ENCODE measurements around the gene PRM3.

PRM3 gene

DNA sequence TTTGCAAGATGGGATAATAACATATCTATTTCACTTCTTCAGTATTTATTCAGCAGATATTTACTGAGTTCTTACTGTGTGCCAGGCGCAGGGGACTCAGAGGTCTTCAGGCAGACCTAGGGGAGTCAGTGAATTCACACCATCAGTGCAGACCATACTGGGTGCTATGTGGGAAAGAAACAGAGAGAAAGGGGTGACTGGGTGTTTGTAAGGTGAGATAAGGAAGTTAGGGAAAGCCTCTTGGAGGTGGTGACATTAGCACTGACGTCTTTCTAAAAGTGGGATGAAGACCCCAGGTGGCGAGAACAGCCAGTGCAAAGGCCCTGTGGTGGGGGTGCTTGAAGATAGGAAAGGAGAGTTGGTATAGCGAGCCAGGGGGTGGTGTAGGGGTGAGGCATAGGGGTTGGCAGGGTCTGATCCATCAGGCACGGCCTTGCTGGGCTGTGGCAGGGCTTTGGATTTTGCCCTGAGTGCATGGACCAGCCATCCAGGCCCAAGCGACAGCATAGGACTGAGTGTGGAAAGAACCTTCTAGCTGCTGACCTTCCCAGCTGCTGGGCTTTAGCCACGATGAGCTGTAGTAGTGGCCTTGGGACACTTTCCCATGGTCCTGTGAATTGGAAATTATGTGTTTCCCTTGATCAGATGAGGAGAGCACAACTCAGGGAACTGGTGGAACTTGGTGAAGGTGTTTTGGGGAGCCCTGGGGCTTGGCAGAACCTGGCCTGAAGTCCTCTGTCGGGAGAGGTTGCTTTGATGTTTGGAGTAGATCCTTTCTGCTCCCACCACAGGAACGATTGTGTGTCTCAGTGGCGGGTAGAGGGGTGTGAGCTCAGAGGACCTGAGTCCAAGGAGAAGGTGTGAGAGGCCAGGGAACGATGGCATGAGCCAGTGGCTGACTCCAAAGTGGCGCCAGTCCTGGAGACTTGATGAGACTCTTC lies 13.5 kb downstream of the PRM3 start:
- FAIRE-seq (no peak), DNase-seq (ENCODE audit: low spot score) (no peak)

DNA sequence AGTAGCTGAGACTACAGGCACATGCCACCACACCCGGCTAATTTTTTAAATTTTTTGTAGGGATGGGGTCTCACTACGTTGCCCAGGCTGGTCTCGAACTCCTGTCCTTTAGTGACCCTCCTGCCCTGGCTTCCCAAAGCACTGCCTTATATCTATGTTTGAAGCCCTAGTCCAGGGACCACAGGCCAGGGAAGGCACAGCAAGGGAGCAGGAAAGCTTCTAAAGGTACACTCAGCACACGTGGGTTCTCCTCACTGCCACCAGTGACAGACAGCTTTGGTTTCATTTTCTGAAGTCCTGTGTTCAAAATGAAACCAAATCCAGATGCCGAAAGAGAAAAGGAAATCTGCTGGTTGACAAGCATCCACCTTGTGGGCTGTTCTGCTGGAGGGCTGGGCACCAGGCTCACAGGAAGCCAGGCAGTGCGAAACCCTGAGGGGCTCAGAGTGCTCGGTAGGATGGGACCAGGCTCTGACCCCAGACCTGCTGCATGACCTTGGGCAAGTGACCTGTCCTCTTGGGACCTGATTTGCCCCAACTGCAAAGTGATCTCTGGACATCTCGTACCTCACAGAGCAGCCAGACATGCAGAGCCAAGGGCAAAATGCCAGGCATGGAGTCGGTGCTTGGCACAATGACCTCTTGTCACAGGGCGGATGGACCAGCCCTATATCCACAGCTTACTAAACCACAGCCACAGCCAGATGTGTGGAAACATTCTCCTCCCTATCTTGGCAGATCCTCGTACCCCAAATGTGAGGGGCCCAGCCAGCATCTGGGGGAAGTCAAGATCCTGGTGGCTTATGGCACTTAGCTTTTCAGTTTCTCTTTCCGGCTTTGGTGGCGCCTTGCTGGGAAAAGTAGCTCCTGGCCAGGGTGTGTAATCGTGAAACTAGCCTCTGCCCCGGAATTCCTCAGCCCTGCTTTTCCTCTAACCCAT lies 14.6 kb downstream of the PRM3 start:
- DNase-seq (ENCODE audit: low spot score) (no peak), FAIRE-seq (no peak)

DNA sequence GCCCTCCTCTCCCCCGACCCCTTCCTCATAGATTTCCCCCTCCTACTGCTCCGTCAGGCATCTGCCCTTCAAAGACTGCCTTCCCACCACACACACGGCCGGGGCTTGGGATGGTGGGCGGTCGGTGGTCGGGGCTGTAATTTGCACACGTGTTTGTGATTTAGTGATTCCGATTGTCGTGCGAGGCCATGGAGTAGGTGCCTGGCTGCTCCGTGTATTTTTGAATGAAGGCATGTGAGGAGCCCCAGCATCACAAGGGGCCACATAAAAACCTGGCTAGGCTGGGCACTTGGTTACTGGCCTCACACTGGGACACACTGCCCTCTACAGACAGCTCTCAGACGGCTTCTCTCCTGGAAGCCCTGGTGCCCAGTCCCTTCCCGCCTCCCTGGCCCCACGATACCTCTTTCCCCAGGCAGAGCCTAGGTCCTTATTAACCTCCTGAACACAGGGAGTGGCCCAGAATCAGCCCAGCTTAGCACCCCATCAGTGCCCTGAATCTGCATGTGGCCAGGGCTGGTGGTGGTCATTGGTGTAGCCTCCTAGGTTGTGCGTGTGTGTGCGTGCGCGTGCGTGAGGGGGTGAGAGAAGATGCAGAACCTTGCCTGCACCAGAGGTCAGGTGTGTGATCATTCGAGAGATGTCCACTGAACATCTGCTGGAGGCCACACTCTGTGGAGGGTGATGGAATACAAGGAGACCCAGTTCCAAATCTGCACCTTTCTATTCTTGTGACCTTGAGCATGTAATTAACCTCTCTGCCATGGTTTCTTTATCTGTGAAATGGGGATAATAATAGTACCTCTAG lies 16.1 kb downstream of the PRM3 start:
- FAIRE-seq, result no peak
- DNase-seq (ENCODE audit: low spot score), result peak; percentile 85

DNA sequence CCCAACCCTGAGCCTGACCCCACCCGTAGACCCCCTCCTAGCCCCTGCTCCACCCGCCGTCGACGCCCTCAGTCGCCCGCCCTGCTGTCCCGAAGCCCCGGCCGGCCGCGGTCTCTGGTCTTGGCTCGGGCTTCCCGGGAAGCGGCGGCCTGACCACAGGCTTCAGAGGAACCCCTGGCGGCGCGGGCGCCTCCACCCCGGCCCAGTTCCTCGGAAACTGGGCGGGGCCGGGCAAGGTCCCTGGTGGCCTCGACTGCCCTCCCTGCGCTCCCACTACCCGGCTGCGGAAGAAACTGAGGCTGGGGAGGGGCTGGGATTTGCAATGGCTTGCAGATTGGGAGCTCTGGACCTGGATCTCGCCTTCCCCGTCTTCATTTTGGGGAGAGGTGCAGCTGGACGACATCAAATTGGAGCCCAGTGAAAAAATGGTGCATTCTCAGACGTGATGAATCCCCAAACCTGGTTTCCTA lies 16.7 kb downstream of the PRM3 start:
- DNase-seq (ENCODE audit: low spot score) (peak; percentile 59), FAIRE-seq (no peak)

DNA sequence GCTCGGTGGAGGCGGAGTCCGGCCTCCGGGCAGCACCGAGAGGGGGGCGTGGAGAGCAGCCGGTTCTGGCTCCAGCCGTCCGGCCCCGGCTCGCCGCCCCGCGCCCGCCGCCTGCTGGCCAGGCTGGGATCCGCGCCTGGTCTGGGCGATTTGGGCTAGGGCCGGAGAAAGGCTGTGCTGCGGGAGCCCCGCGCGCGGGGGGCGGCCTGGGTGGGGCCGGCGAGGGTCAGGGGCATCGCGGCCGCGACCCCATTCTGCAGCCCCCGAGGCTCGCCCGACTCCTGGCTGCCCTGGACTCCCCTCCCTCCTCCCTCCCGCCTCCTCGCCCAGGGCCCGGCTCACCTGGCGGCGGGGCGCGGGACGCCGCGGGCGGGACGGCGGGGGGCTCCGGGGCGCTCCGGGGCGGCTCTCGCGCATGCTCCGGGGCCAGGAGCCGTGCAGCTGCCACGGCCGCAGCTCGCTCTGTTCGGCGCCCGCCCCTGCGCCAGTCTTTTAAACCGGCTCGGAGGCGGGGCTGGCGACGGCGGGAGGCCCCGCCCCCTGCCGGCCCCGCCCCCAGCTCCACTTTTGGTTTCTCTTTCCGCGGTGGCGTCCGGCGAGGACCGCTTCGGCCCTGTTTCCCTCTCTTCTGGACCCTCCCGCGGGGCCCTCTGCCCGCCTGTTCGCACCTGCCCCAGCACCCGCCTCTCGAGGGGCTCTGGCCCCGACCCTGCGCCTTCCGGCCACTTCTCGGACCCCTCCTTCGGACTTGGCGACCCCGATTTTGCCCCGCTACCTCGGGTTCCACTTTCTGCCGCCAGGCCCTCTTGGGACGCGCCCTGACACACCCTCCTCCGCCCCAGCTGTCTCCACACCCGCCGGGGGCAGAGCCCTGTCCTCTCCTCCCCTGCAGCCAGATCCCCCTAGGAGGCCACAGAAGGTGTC lies 17.4 kb downstream of the PRM3 start, which contains the start of gene SOCS1:
TSS of gene SOCS1 (minus strand) at position 468 of the 924 bp plus-strand sequence. CDS start 726 bp downstream, outside the sequence.
- DNase-seq (ENCODE audit: low spot score), result peak; percentile 95
- no peak for FAIRE-seq

DNA sequence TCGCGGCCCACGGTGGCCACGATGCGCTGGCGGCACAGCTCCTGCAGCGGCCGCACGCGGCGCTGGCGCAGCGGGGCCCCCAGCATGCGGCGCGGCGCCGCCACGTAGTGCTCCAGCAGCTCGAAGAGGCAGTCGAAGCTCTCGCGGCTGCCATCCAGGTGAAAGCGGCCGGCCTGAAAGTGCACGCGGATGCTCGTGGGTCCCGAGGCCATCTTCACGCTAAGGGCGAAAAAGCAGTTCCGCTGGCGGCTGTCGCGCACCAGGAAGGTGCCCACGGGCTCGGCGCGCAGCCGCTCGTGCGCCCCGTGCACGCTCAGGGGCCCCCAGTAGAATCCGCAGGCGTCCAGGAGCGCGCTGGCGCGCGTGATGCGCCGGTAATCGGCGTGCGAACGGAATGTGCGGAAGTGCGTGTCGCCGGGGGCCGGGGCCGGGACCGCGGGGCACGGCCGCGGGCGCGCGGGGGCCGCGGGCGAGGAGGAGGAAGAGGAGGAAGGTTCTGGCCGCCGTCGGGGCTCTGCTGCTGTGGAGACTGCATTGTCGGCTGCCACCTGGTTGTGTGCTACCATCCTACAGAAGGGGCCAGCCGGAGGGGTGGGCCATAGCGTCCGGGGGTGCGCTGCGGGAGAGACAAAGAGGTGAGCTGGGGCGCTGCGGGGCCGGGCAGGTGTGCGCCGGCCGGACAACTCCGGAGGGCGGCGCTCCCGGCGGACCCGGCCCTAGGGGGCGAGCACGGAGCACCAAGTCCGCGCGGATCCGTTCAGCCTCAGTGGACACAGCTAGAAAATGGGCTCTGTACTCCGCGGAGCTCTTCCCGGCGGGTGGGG lies 18.3 kb downstream of the PRM3 start:
- no peak for FAIRE-seq
- DNase-seq (ENCODE audit: low spot score), result peak; percentile 67

DNA sequence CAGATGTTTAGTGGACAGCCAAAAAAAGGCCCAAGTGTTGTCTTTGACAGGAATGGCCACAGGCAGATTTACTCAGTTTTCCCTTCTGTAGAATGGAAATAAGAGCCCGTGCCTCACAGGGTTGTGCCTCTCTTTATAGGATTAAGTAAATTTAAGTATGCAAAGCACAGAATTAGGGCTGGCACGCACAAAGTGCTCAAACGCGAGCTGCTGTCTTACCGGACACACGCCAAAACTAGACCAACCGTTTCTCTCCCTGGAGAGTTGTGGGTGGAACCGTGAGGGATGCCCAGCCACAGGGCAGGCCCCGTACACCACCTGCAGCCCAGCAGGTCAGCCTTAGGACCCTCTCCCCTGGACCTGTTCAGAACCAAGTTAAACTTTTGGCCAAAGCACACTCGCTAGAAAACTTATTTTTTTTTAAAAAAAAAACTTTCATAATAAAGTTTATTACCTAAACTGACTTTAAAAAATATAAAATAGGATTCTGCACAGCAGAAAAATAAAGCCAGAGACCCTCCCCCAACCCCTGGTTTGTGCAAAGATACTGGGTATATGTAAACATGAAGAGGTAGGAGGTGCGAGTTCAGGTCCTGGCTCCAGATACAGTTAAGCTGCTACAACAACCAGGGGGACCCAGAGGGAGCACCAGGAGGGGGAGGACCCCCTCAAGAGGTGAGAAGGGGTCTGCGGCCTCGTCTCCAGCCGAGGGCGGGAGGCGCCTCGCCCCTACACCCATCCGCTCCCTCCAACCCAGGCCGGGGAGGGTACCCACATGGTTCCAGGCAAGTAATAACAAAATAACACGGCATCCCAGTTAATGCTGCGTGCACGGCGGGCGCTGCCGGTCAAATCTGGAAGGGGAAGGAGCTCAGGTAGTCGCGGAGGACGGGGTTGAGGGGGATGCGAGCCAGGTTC lies 19.2 kb downstream of the PRM3 start:
- FAIRE-seq (no peak), DNase-seq (ENCODE audit: low spot score) (no peak)

DNA sequence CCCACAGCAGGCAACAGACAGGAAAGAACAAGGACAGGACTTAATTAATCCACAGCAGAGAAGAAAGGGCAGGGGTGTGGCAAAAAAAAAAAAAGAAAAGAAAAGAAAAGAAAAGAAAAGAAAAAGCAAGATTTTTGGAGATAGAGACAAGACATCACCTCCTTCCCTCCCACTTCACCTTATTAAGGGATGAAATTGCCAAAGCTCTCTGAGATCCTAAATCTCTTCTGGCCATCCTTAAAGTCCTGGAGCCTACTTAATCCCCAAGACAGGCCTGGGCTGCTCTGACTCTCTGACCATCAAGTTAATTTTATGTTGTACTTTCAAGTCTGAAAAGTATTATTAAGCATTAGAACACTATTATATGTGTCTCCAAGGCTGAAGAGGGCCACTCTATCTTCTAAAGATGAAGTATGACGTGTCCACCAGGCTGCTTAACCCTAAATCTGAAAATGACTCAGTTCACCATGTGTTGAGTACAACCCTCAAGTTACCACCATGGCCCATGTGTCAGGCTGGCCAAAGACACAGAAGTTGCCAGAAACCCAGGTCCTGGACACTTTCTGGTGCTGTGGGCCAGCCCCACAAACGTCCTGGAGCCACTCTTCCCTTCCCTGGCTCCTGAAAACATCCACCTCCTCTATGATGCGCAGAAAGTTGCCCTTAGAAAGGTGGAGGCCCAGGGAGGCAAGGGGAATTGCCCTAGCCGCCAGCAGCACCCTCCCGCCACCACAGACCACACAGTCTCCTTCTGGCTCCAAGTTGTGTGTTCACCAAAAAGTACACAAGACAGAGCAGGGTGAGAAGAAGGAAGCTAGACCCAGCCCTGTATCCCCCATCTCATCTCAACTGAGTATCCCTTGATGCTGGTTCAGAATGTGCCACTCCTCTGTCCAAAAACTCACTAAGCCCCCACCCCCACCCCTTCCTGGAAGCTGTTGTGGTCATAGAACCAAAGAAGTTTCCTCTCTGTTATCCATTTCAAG lies 20.1 kb downstream of the PRM3 start:
- no peak for FAIRE-seq

DNA sequence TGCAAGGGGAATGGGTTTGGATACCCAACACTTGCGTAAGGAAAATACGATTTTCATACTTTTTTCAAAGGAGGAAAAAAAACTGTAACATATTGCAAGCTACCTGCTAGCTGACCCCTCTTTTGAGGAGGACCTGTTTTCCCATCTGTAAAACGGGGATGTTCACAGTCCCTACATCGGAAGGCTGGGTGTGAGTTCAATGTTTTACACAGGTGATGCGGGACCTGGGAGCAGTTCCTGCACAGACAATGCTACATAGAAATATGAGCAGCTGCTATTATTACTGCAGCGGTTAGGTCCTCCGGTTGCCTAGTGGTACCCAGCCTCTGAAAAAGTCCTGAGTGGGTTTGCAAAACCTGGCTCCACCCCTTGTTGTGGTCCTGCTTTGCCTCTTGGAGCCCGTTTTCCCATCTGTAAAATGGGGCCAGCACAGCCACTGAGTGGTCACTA lies 20.9 kb downstream of the PRM3 start:
- FAIRE-seq, result no peak
- DNase-seq (ENCODE audit: low spot score), result no peak

More for the DNA sequence above, 20.1 kb downstream of the PRM3 start:
- no peak for DNase-seq (ENCODE audit: low spot score)

DNA sequence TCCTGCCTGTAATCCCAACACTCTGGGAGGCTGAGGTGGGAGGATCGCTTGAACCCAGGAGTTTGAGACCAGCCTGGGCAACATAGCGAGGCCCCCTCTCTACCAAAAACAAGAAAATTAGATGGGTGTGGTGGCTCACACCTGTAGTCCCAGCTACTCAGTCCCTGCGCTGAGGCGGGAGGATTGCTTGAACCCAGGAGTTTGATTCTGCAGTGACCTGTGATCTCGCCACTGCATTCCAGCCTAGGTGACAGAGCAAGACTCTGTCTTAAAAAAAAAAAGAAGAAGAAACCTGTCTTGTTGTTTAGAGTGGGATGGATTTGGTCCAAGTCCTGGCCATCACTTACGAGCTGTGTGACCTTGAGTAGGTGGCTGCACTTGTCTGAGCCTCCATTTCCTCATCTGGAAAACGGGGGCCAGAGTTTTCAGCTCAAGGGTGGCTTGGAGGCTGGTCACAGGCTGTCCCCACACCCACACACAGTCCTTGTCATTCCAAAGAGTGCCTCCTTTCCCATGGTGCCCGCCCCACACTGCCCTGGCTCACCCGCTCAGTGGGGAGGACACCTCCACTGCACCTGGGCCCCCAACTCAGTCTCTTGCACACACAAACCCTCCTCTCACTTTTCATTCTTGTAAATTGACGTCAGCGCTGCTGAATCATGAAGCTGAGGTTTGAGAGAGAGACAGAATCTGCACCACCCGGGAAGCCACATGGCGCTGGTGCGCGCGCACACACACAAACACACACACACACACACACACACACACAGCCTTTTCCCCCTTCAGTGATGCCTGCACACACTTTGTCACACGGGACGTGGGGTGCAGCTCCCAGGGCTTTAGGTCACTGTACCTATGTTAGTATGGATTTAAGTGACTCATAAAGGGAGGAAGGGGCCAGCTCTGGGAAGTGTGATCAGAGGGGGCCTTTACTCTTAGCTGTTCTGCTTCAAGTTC lies 21.6 kb downstream of the PRM3 start:
- FAIRE-seq (no peak), DNase-seq (ENCODE audit: low spot score) (peak; percentile 83)

DNA sequence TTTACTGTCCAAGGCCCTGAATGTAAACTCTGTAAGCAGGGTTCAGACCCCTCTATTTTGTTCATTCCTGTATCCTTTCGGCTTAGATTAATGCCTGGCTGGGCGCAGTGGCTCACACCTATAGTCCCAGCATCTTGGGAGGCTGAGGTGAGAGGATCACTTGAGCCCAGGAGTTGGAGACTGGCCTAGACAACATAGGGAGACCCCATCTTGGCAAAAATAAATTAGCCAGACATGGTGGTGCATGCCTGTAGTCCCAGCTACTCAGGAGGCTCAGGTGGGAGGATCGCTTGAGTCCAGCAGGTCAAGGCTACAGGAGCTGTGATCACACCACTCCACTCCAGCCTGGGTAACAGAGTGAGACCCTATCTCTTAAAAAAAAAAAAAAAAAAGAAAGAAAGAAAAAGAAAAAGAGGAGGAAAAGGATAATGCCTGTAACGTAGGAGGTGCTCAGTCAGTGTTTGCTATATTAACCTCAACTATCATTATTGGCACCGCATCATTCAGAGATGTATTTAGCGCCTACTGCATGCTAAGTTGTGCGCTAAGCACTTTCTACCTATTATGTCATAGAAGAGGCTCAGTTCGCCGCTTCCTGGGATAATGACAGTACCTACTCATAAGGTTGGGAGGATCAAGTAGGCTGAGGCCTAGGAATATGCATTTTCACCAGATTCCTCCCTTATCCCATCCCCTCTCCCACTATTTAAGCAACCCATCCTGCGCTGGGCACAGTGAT lies 22.5 kb downstream of the PRM3 start:
- no peak for FAIRE-seq
- no peak for DNase-seq (ENCODE audit: low spot score)

DNA sequence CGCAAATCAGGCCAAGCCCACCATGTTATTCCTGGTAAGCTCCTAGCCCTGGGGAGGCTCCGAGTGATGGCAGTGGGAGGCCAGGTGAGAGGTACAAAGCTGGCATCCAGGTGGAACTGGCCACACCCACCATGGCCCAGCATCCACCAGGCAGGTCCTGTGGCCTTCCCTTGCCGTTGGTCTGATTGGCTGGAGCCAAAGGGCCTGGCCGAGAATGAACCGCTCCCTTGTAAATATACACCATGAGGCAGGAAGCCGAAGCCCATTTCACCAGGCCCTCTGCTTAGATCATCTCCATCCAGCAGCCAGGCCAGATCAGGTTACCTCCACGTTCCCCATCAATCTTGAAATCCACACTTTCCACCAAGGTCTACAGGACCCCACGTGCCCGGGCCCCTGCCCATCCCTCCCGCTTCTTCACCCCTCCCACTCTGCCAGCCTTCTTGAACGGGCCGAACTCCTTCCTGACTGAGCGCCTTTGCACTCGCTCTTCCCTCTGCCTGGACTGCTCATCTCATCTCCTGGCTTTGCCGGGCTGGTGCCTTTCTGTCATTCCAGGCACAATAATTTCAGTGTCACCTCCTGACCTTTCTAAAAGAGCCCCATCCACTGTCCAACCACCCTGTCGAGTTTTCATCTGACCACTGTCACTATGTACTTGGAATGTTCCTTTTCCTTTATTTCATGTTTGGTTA lies 23.2 kb downstream of the PRM3 start:
- no peak for DNase-seq (ENCODE audit: low spot score)

DNA sequence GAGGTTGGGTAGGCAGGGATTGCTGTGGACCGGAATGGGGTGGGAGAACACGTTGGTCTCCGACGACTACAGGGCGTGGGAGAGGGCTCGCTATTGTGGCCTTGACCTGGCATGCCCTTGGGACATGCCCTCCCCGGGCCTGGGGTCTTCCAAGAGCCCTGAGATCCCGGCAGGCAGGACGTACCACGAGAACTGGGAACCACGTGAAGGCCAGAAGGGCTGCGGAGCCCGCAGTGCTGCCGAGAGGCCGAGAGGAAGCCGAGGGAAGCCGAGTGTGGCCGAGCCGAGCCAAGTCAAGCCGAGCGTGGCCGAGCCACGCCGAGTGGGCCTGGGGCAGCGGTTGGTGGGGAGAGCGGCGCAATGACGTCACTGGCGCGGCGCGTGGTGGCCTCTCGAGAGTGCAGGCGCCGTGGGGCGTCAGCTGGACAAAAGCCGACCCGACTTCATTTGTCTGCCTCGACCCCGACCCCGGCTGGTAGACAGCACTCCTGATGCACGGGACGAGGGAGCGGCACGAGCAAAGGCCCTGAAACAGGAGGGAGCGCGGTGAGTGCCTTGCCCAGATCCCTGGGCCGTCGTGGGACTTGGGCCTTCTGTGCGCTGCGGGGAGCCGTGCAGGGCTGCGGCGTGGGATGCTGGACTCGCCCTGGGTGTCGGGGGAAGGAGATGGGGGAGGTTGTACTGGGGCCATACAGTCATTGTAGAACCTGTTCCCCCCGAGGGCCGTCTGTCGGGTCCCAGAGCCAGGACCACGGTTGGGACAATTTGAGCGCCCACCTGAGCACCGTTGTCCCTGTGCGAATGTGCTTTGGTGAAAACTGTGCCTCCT lies 24.0 kb downstream of the PRM3 start:
- FAIRE-seq, result no peak

More for the DNA sequence above, 23.2 kb downstream of the PRM3 start:
- FAIRE-seq, result no peak

More for the DNA sequence above, 24.0 kb downstream of the PRM3 start:
- no peak for DNase-seq (ENCODE audit: low spot score)
